Measurements from ENCODE around the gene BIRC6.

Gene BIRC6

GRCh38 chr2:32372519-32373182 lies 15.8 kb downstream of the BIRC6 start:
- no peak overlapping the region for H3K4me3 ChIP-seq

GRCh38 chr2:32375228-32375892 lies 18.5 kb downstream of the BIRC6 start:
- H3K4me3 ChIP-seq, result no peak overlapping the region
- no peak overlapping the region for H3K27ac ChIP-seq

More at GRCh38 chr2:32372519-32373182, 15.8 kb downstream of the BIRC6 start:
- no peak overlapping the region for H3K27ac ChIP-seq

GRCh38 chr2:32376756-32377155 lies 19.9 kb downstream of the BIRC6 start:
- no peak overlapping the region for H3K4me3 ChIP-seq
- H3K27ac ChIP-seq, result no peak overlapping the region

GRCh38 chr2:32377928-32378327 lies 21.1 kb downstream of the BIRC6 start:
- no peak overlapping the region for H3K27ac ChIP-seq
- H3K4me3 ChIP-seq, result no peak overlapping the region

- Histone ChIP-seq H3K27ac (no peak overlapping the region), H3K4me3 (no peak overlapping the region)
These were observed 22.5 kb downstream of the BIRC6 start for GRCh38 chr2:32379352-32379751.

- Histone ChIP-seq H3K27ac (no peak overlapping the region), H3K4me3 (no peak overlapping the region)
These were observed 27.0 kb downstream of the BIRC6 start for GRCh38 chr2:32383858-32384257.

- Histone ChIP-seq H3K4me3 (no peak overlapping the region), H3K27ac (no peak overlapping the region)
These were observed 27.7 kb downstream of the BIRC6 start for GRCh38 chr2:32384529-32384928.

- H3K27ac ChIP-seq, result no peak overlapping the region
- no peak overlapping the region for H3K4me3 ChIP-seq
These were observed 29.9 kb downstream of the BIRC6 start for GRCh38 chr2:32386739-32387138.

GRCh38 chr2:32399221-32399620 lies 42.4 kb downstream of the BIRC6 start:
- Histone ChIP-seq H3K27ac (no peak overlapping the region), H3K4me3 (no peak overlapping the region)

GRCh38 chr2:32402091-32402490 lies 45.3 kb downstream of the BIRC6 start:
- H3K4me3 ChIP-seq, result no peak overlapping the region
- no peak overlapping the region for H3K27ac ChIP-seq

- Histone ChIP-seq H3K27ac (no peak overlapping the region), H3K4me3 (no peak overlapping the region)
These were observed 47.0 kb downstream of the BIRC6 start for GRCh38 chr2:32403782-32404181.

- Histone ChIP-seq H3K4me3 (no peak overlapping the region), H3K27ac (no peak overlapping the region)
These were observed 47.9 kb downstream of the BIRC6 start for GRCh38 chr2:32404691-32405090.

- Histone ChIP-seq H3K4me3 (no peak overlapping the region), H3K27ac (peak overlapping the region in 1 of 21 experiments; percentile 14)
These were observed 59.7 kb downstream of the BIRC6 start for GRCh38 chr2:32416519-32416918.

GRCh38 chr2:32417659-32418058 lies 60.8 kb downstream of the BIRC6 start:
- H3K4me3 ChIP-seq, result no peak overlapping the region
- no peak overlapping the region for H3K27ac ChIP-seq

- Histone ChIP-seq H3K4me3 (no peak overlapping the region), H3K27ac (no peak overlapping the region)
These were observed 62.0 kb downstream of the BIRC6 start for GRCh38 chr2:32418778-32419177.

- H3K27ac ChIP-seq, result no peak overlapping the region
- no peak overlapping the region for H3K4me3 ChIP-seq
These were observed 65.3 kb downstream of the BIRC6 start for GRCh38 chr2:32422133-32422532.

- Histone ChIP-seq H3K4me3 (no peak overlapping the region), H3K27ac (no peak overlapping the region)
These were observed 66.7 kb downstream of the BIRC6 start for GRCh38 chr2:32423536-32423935.

GRCh38 chr2:32424739-32425138 lies 67.9 kb downstream of the BIRC6 start:
- Histone ChIP-seq H3K4me3 (no peak overlapping the region), H3K27ac (no peak overlapping the region)

- Histone ChIP-seq H3K27ac (peak overlapping the region in 2 of 21 experiments; percentile 3), H3K4me3 (no peak overlapping the region)
These were observed 68.9 kb downstream of the BIRC6 start for GRCh38 chr2:32425719-32426141.

GRCh38 chr2:32427672-32428610 lies 71.1 kb downstream of the BIRC6 start:
- Histone ChIP-seq H3K27ac (no peak overlapping the region), H3K4me3 (no peak overlapping the region)

GRCh38 chr2:32430804-32431203 lies 74.0 kb downstream of the BIRC6 start:
- no peak overlapping the region for H3K27ac ChIP-seq

More at GRCh38 chr2:32430804-32431203, 74.0 kb downstream of the BIRC6 start:
- no peak overlapping the region for H3K4me3 ChIP-seq

All from skin epidermis (tissue), 12 donors.